HG03378 (cell line): ENCODE data around the gene LMNB1.
"Not testable (repeated sequence)": the region's sequence is repeated elsewhere in the genome, so short reads cannot be mapped to it uniquely, and the experiment has no call there.

Source experiments
- ATAC-seq: cut with Tn5 transposase; IDR thresholded peaks from one replicate; pipeline ENCODE4 v1.9.1; 2021; ENCODE audit warnings: mild to moderate bottlenecking, moderate library complexity; ENCODE audit not compliant: unreplicated experiment

LMNB1 gene, protein sequence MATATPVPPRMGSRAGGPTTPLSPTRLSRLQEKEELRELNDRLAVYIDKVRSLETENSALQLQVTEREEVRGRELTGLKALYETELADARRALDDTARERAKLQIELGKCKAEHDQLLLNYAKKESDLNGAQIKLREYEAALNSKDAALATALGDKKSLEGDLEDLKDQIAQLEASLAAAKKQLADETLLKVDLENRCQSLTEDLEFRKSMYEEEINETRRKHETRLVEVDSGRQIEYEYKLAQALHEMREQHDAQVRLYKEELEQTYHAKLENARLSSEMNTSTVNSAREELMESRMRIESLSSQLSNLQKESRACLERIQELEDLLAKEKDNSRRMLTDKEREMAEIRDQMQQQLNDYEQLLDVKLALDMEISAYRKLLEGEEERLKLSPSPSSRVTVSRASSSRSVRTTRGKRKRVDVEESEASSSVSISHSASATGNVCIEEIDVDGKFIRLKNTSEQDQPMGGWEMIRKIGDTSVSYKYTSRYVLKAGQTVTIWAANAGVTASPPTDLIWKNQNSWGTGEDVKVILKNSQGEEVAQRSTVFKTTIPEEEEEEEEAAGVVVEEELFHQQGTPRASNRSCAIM

DNA sequence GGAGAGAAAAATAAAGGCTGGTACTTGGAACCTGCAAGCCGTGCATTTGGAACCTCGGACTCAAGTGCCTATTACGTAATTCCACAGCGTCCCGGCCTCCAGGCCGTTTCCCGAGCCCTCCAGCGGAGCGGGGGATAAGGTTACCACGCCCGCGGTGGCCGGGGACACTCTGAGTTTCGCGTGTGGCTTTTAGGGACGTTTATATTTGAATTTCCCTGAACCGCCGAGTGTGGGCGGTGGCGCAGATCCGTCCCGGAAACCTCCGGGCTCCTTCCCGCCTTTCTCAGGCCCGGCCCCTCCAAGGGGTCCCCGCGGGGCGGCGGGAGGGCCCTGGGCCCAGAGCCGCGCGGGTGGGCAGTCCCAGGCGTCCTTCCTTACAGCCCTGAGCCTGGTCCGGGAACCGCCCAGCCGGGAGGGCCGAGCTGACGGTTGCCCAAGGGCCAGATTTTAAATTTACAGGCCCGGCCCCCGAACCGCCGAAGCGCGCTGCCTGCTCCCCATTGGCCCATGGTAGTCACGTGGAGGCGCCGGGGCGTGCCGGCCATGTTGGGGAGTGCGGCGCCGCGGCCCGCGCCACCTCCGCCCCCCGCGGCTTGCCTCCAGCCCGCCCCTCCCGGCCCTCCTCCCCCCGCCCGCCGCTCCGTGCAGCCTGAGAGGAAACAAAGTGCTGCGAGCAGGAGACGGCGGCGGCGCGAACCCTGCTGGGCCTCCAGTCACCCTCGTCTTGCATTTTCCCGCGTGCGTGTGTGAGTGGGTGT, at the start of gene LMNB1:
LMNB1 (plus strand) TSS at position 638 of the 758 bp plus-strand sequence. CDS start 373 bp downstream, outside the sequence.
- peak; percentile 56 for ATAC-seq

DNA sequence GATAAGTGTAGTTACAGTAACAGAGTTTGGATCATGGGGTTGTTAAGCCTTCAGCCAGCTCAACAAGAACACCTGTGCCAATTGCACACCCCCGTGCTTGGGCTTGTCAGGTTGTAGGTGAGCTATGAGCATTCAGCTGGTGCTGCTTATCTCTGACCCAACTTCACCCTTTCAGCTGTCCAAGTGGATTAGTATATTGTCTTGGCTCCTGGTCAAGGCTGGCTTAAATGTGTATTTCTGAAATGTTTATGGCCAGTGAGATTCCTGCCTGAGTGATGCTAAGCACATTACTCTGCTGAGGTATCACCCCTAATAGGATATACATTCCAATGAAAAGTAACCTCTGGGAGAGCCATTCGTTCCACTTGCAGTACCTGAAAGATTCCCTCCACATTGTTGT, 44.2 kb upstream of the LMNB1 start:
- no peak for ATAC-seq

DNA sequence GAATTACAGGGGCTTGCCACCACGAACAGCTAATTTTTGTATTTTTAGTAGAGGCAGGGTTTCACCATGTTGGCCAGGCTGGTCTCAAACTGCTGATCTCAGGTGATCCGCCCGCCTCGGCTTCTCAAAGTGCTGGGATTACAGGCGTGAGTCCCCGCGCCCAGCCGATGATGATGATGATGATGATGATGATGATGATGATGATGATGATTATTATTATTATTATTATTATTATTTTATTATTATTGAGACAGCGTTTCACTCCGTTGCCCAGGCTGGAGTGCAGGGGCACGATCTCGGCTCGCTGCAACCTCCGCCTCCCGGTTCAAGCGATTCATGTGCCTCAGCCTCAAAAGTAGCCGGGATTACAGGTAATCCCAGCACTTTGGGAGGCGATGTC, 42.4 kb upstream of the LMNB1 start:
- not testable (repeated sequence) for ATAC-seq

DNA sequence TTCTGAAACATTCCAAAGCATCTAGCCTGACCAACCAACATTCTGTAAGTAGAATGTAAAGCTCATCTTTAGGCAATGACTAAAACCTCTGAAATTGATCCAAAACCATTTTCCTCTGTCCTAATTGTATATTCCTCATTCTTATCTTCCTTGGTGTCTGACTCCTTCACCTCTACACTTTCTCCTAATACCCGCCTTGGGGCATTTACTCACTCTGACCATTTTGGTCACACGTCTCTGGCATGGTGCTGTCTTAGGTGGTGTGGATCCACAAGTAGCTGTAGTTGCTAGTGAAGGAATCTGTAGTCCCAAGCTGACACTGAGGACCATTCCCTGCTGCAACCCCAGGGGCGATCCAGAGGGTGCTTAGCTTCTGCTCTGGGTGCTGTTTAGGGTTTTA, 40.8 kb upstream of the LMNB1 start:
- ATAC-seq = no peak

DNA sequence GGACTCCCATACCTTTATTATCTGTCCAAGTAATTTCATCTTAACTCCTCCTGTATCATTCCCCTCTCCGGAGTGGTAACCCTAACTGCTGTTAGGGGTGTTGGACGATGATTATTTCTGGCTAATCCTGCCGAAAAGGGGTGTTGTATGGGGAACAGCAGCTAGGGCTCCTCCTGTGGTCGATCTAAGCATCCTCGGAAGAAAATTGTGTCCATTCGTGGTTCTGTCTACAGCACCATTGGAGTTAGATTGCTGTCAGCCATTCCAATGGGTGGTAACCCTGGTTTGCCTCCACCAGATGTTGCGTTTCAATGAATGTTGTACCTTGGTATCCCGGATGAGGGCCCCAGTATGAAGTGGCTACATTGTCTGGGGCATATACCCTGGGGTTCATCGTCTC, 35.6 kb upstream of the LMNB1 start:
- no peak for ATAC-seq

DNA sequence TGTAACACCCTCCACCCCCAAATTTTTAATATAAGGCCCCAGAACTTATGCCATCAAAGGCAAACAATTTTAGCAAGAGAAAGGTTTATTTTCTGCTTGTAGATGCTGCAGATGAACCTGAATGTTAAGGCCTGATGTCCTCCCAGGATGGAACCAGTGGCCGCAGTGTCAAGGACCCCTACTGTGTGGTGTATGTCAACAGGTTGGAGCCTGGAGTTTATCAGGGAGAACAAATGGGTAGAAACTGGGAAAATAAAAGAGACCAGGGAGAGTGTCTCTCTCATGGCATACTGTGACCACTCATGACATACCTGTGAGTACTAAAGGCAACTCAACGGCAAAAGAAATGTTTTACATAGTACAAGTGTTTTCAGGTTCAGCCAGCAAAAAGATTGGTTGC, 34.5 kb upstream of the LMNB1 start:
- no peak for ATAC-seq

DNA sequence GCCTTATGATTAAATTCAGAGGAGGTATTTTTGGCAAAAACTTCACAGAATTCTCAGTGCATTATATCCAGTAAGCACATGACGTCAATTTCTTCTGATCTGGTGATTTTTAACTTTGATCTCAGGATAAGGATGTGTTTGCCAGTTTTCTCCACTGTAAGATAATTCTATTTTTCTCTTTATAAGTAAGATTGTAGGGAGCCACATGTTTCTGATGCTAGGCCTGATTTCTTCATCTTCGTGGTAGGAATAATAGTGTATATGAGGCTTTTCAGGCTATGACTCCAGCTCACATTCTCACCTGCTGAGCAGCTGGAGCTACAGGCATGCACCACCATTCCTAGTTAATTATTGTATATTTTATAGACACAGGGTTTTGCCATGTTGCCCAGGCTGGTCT, 32.1 kb upstream of the LMNB1 start:
- no peak for ATAC-seq

DNA sequence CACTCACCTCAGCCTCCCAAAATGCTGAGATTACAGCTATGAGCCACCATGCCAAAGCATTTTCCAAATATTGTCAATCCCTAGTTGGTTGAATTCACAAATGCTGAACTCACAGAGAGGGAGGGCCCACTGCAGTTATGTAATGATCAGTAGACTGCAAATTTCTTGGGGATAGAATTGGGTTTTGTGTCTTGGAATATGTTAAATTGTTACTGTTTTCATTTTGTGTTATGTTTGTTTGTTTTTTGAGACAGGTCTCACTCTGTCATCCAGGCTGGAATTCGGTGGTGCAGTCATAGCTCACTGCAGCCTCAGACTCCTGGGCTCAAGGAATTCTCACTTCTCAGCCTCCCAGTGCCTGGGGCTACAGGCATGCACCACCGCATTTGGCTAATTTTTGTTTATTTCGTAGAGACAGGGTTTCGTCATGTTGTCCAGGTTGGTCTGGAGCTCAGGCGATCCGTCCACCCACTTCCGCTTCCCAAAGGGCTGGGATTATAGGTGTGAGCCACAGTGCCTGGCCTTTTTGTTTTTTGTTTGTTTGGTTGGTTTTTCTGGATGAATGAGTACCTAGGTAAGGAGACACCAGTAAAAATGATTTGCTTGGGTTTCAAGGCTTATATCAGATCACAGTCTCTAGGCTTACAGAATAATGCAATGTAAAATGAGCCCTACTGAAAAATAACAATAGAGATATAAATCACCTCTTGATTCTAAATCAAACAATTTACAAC, 31.5 kb upstream of the LMNB1 start:
- ATAC-seq = no peak

DNA sequence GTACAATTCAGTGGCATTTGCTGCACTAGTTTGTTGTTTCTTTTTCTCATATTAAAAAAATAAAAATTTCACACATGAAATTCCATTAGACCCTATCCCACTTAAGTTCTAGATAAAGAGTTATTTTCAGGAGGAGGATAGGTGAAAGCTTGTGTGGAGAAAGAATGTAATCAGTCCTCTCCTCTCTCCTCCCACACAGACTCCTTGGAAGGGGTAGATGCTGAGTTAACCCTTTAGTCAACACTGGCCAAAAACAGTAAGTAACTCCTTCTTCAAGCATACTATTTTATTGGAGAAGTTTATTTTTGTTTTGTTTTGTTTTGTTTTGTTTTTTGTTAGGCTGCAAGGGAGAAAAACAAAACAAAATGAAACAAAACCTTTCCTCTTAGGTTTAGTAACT, 30.6 kb upstream of the LMNB1 start:
- ATAC-seq = no peak

DNA sequence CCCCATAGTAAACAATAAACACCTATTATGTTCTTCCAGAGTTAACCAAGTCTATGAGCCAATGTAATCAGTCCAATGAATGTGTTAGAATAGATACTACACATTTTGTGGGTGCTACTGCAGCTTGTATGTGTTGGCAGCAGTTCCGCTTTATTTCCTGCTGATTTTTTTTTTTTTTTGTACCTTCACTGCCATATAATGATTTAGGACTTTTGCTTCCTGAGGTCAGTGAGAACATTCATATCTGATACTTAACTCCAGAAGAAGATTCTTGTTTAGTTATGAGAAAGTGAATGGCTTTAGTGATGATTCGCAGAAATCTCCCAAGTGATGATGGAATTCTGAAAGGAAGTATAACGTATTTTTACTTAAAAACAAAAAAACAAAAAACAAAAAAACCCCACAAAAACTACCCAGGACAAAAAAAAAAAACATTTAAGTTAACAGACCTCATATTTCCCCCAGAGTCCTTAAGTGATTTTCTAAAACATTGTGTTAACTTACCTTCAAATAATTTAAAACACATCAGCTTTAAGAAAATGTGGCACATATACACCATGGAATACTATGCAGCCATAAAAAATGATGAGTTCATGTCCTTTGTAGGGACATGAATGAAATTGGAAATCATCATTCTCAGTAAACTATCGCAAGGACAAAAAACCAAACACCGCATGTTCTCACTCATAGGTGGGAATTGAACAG, 24.7 kb upstream of the LMNB1 start:
- ATAC-seq = no peak

DNA sequence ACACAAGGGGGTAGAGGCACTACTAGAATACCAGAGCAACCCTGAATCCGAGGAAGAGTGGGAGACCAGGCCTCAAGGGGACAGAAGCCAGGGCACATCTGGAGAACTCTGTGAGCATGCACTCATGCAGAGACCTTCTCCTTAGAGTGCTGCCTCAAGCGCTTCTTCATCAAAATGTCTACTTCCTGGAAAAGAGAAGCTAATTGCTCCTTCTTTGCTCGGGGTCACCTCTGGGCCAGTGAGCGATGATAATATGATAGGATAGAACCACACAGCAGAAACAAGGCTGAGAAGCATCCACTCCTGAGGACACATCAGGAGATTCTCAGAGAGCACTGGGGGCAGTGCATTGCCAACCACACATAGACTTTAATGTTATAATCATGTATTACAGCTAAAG, 23.7 kb upstream of the LMNB1 start:
- ATAC-seq = no peak

DNA sequence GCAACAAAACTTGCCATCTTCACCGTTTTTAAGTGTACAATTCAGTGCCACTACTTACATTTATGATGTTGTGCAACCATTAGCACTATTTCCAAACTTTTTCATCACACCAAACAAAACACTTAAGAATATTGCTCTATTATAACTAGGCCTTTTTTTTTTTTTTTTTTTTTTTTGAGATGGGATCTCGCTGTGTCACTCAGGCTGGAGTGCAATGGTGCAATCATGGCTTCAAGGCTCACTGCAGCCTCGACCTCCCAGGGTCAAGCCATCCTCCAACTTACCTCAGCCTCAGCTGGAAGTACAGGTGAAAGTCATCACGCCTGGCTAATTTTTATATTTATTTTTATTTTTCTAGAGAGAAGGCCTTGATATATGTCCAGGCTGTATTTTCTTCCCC, 22.3 kb upstream of the LMNB1 start:
- no peak for ATAC-seq

DNA sequence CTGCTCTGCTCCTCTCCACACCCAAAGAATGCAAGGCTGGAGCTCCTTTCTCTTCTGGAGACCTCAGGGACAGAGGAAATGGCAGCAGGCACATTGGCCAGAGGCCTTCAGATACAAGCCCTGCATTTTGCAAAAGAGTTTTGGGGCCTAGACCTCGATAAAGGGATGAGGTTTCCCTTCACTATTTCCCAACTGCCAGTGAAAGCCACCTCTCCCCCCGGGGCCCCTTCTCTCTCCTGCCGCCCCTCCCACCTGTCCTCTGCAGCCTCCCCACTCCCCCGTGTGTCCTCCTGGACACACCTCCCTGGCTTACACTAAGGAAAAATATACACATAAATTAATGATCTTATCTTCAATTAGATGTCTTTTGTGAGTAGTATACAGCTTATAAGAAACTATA, 21.3 kb upstream of the LMNB1 start:
- no peak for ATAC-seq

DNA sequence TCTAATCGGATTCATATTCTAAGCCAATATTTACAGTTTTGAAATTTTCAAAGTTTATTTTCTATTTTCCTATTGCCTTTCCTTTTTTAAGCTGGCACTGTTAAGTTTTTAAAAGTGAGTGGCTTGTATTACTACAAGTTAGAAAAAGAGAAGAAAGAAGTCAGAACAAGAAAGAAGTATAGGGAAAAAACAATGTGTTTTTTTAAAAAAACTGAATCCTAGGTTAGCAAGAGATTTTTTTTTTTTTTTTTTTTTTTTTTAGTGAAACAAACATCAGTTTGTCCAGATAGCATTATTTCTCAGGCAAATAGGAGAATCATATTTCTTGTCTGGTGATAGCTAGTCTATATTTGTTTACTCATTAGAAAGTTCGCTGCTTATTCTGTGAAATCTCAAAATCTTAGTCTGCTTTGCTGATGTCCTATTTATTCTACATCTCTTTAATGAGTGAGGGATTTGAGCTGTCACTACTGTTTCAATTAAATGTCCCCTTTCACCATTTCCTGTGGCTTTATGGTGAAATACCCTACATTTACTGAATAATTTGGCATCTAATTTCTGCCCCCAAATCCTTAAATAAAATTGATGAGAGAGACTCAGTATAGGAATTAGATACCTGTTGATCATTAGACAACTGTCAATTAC, 19.1 kb upstream of the LMNB1 start:
- no peak for ATAC-seq

DNA sequence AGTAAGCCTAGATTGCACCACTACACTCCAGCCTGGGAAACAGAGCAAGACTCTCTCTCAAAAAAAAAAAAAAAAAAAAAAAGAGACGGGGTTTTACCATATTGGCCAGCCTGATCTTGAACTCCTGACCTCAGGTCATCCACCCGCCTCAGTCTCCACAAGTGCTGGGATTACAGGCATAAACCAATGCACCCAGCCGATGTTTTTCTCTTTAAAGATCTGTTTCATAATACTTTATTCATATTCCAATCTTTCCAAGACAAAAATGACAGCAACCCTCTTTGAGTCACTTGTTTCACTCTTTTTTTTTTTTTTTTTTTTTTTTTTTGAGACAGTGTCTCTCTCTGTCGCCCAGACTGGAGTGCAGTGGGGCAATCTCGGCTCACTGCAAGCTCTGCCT, 13.6 kb upstream of the LMNB1 start:
- no peak for ATAC-seq

DNA sequence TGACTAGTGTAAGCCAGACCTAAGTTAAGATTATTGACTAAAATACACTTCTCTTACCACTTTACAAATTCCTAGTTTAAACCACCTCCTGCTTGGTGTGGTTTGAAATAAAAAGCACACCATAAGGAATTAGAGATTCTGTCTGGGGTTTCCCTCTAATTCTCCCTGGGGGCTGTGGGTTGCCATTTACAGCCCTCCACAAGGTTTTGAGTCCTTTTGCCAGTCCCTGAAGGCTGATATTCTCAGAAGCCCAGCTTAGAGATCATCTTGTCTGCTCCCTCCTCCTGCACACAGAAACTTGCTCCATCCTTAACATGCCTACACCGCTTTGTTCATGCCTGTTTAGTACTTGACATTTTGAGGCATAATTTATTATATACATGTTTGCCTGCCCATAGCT, 7.2 kb upstream of the LMNB1 start:
- no peak for ATAC-seq

DNA sequence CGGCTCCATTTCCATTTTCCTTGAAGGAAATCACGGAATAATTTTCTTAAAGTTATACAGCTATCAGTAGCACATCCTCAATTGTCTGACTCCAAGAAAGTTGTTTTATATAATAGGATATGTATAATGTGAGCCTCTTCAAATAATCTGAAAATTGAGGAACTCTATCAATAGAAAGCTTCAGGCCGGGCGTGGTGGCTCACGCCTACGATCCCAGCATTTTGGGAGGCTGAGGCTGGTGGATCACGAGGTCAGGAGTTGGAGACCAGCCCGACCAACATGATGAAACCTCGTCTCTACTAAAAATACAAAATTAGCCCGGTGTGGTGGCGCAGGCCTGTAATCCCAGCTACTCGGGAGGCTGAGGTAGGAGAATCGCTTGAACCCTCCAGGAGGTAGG, 3.4 kb upstream of the LMNB1 start:
- ATAC-seq = not testable (repeated sequence)

DNA sequence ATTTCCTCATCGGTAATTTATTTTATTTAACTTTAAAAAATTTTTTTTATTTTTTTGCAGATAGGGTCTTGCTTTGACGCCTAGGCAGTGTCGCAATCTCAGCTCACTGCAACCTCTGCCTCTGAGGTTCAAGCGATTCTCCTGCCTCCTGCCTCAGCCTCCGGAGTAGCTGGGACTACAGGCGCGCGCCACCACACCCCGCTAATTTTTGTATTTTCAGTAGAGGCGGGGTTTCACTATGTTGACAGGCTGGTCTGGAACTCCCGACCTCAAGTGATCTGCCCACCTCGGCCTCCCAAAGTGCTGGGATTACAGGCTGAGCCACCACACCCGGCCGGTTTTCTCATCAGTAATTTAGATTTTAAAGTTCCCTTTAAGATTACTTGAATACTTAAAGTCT, 2.3 kb upstream of the LMNB1 start:
- not testable (repeated sequence) for ATAC-seq

DNA sequence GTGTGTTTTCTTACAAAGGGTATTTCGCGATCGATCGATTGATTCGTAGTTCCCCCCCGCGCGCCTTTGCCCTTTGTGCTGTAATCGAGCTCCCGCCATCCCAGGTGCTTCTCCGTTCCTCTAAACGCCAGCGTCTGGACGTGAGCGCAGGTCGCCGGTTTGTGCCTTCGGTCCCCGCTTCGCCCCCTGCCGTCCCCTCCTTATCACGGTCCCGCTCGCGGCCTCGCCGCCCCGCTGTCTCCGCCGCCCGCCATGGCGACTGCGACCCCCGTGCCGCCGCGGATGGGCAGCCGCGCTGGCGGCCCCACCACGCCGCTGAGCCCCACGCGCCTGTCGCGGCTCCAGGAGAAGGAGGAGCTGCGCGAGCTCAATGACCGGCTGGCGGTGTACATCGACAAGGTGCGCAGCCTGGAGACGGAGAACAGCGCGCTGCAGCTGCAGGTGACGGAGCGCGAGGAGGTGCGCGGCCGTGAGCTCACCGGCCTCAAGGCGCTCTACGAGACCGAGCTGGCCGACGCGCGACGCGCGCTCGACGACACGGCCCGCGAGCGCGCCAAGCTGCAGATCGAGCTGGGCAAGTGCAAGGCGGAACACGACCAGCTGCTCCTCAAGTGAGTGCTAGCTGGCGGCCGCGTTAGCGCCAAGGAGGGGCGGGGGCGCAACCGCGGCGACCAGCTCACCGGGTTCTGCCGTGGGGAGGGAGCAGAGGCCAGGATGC, 480 bp downstream of the LMNB1 start:
- ATAC-seq = no peak
